ENCODE results near the gene UXS1. TPM values are rescaled to one million over a fixed set of nuclear protein-coding genes. Genes with fewer than 3 reads are reported as not detected.
A peak's percentile ranks its signal among the peaks of the same experiment; 100 is the strongest.

Gene UXS1
- total and polyA plus RNA-seq, 2 of the 8 experiments (the other 6 are each of a cell fraction or from before 2014, with no cell fraction given), result 44.5 to 63.4 TPM

- TF ChIP-seq MAX (IDR thresholded peaks at IDR 0.05) (peak; percentile 19; the same call in 1 of the 2 replicates), CBX5 (IDR thresholded peaks at IDR 0.05; ENCODE audit: low read depth, low read length) (no peak), CHD2 (IDR thresholded peaks at IDR 0.05; ENCODE audit: low read length) (no peak), EP300 (IDR thresholded peaks at IDR 0.05; ENCODE audit: borderline replicate concordance in 1 of 2, low read depth in 2 of 2, low read length in 2 of 2) (no peak), EZH2 (IDR thresholded peaks at IDR 0.05; ENCODE audit: low read depth, low read length, severe bottlenecking) (no peak), POLR2A (IDR thresholded peaks at IDR 0.05; ENCODE audit: control extremely low read depth in 1 of 2, low read depth in 2 of 2, low read length in 2 of 2) (no peak), TAF7 (optimal IDR thresholded peaks at IDR 0.05; ENCODE audit: borderline replicate concordance, low read depth, low read length) (no peak), ASH2L (IDR thresholded peaks at IDR 0.05; ENCODE audit: low read length) (peak; percentile 64), RFX5 (IDR thresholded peaks at IDR 0.05; ENCODE audit: borderline replicate concordance, low read depth, low read length) (no peak), RBBP5 (IDR thresholded peaks at IDR 0.05; ENCODE audit: borderline replicate concordance, low read depth, low read length) (no peak), PHF8 (conservative IDR thresholded peaks at IDR 0.05; ENCODE audit: low read depth, low read length) (no peak), MAFK (IDR thresholded peaks at IDR 0.05; ENCODE audit: low read depth, low read length) (no peak), RXRA (IDR thresholded peaks at IDR 0.05; ENCODE audit: insufficient read depth, low read depth, low read length) (no peak), NRF1 (IDR thresholded peaks at IDR 0.05; ENCODE audit: low read depth, low read length) (no peak), FOSL1 (IDR thresholded peaks at IDR 0.05; ENCODE audit: insufficient read depth, low read depth, low read length) (no peak), POU5F1 (IDR thresholded peaks at IDR 0.05; ENCODE audit: low read depth, low read length) (no peak), EGR1 (IDR thresholded peaks at IDR 0.05; ENCODE audit: borderline replicate concordance, low read depth, low read length) (no peak), CBX8 (IDR thresholded peaks at IDR 0.05; ENCODE audit: borderline replicate concordance, low read depth, low read length) (no peak), SIN3A (conservative IDR thresholded peaks at IDR 0.05 in 1 of 2, IDR thresholded peaks at IDR 0.05 in 1 of 2; ENCODE audit: low read depth in 1 of 2, low read length in 2 of 2) (peak in 1 of 2 experiments; percentile 84; a peak in 1 of 4 replicates), JUN (IDR thresholded peaks at IDR 0.05; ENCODE audit: low read depth, low read length) (no peak)
These were observed 1.1 kb downstream of the UXS1 start (continued) for GRCh38 chr2:106192752-106193689.

All from H1 (cell line).